Lower lobe of right lung (tissue), 2 donors: ENCODE data around the gene PCSK6. TPM values are rescaled to one million over a fixed set of nuclear protein-coding genes. Genes with fewer than 3 reads are reported as not detected.

Experiments used
- ATAC-seq, 2 donors: fragments of 200-7000 bp; cut with Tn5 transposase; one replicate each; pipeline ENCODE4 v1.9.1; 2020 to 2022; ENCODE audit warnings: mild to moderate bottlenecking in 2 of 2, moderate library complexity in 2 of 2
- DNase-seq: peaks from one replicate; pipeline ENCODE4 v3.0.0-alpha.2; 2020
- H3K27ac ChIP-seq: fragments of 200-600 bp; one replicate; pipeline ENCODE4 v1.8.0; 2022
- H3K27me3 ChIP-seq: fragments of 200-600 bp; one replicate; pipeline ENCODE4 v1.8.0; 2022; ENCODE audit warnings: low read depth
- H3K36me3 ChIP-seq: fragments of 200-600 bp; one replicate; pipeline ENCODE4 v1.8.0; 2022; ENCODE audit warnings: mild to moderate bottlenecking
- H3K4me1 ChIP-seq: fragments of 200-600 bp; one replicate; pipeline ENCODE4 v1.8.0; 2022
- H3K4me3 ChIP-seq: fragments of 200-600 bp; one replicate; pipeline ENCODE4 v1.8.0; 2022; ENCODE audit warnings: mild to moderate bottlenecking
- H3K9me3 ChIP-seq: fragments of 200-600 bp; one replicate; pipeline ENCODE4 v1.8.0; 2022
- intact Hi-C: fragments of 100-400 bp; cut with DNase I; formaldehyde crosslinking; loops from one replicate; pipeline ENCODE4 v1.11.0; 2022
- total RNA-seq: library from RNA; stranded (reverse); fragmentation: NEBNext Ultra II Directional; extraction: Animal tissue kit (Norgen Biotek cat#: 25700); gene quantifications from one replicate; pipeline ENCODE4 v1.2.1, GENCODE V29; 2021
- TF ChIP-seq, protein P1 (sequence below): fragments of 200-600 bp; IDR thresholded peaks from one replicate; pipeline ENCODE4 v1.8.0; 2022; ENCODE audit warnings: antibody characterized with exemption, mild to moderate bottlenecking
- donor health status: DM: no; HTN: yes; CAD: no; lungs with severe emphysema.

PCSK6 gene
- total RNA-seq, 1 donor from 2014 or later = 12.3 TPM

DNA sequence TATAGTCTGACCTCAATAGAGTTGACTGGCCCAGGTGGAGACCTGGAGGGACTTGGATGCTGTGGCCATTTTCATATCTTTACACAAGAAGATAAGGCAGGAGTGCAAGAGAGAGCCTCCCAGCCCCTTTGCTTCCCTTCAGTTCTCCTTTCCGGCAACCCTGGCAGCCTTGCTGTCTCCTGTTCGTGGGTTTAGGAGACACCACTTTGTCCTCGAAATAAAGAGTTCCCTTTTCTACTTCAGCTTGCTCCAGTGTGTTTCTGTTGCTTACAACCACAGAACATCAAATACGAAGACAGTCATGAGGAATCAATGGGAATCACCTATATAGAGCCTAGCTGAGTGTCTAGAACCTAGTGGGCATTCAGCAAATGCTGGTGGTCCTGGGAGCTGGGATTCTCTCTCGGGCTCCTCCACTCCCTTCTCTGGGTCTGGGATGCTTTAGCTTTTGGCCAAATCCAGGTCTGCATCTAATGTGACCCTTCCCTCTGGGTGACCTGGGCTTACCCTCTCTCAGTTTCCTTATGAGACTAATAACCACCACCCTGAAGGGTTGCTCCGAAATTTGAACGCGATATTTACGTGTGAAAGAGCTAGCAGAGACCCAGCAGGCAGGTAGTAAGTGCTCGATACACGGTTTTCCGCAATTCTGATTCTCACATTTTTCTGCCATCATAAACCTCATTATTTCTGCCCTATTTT lies 44.5 kb downstream of the PCSK6 start:
- no peaks in the 10 kb centered on the region for H3K9me3 ChIP-seq
- H3K27ac ChIP-seq = no peak overlapping the region
- TF ChIP-seq, protein P1, sequence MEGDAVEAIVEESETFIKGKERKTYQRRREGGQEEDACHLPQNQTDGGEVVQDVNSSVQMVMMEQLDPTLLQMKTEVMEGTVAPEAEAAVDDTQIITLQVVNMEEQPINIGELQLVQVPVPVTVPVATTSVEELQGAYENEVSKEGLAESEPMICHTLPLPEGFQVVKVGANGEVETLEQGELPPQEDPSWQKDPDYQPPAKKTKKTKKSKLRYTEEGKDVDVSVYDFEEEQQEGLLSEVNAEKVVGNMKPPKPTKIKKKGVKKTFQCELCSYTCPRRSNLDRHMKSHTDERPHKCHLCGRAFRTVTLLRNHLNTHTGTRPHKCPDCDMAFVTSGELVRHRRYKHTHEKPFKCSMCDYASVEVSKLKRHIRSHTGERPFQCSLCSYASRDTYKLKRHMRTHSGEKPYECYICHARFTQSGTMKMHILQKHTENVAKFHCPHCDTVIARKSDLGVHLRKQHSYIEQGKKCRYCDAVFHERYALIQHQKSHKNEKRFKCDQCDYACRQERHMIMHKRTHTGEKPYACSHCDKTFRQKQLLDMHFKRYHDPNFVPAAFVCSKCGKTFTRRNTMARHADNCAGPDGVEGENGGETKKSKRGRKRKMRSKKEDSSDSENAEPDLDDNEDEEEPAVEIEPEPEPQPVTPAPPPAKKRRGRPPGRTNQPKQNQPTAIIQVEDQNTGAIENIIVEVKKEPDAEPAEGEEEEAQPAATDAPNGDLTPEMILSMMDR = no peak
- H3K36me3 ChIP-seq = no peaks in the 10 kb centered on the region
- ATAC-seq (no peak), DNase-seq (no peak)
- H3K4me3 ChIP-seq = no peak overlapping the region
- H3K4me1 ChIP-seq = peaks cover 22% of the 10 kb centered on the region
- intact Hi-C loops = no loop called here
- no peaks in the 10 kb centered on the region for H3K27me3 ChIP-seq

DNA sequence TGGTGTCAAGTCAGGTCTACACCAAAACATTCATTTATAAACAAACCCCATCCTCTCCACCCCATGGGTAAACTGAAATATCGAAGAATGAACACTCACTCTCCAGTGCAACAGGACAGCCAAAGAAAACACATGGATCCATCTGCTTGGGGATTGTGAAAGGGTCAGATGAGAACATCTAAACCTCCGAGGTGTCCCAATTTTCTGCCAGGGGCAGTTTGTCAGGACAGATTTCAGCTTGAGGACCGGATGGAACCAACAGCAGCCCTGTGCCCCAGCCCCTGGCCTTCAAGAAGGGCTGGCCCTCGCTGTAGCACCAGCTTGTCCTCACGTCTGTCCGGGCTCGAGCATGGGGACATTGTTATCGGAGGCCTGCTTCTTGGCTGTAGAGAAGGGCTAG lies 45.5 kb downstream of the PCSK6 start:
- Histone ChIP-seq H3K4me3 (no peak overlapping the region), H3K4me1 (peaks cover 27% of the 10 kb centered on the region), H3K9me3 (no peaks in the 10 kb centered on the region), H3K27ac (no peak overlapping the region), H3K36me3 (no peaks in the 10 kb centered on the region), H3K27me3 (no peaks in the 10 kb centered on the region)
- ATAC-seq (no peak), DNase-seq (no peak)
- intact Hi-C loops = no loop called here
- TF ChIP-seq, protein P1 = no peak

DNA sequence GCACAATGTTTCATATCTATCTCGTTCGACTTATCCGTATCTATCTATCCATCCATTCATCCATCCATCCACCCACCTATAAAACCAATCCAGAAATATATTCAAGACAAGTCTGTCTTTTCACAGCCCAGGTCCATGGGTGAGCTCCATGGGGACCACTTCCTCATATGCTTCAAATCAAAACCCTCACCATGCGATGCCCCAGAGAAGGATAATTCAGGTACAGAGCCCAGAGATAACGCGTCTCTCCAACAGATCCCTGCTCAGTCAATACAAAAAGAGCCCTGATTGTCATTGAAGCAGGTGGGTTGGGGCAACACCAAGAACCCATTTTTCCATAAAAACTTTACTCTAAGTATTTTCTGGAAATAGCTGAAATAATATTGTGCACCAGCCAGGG lies 47.2 kb downstream of the PCSK6 start:
- no peak for ATAC-seq
- no peak for DNase-seq
- intact Hi-C loops = no loop called here
- H3K36me3 ChIP-seq = no peaks in the 10 kb centered on the region
- no peaks in the 10 kb centered on the region for H3K9me3 ChIP-seq
- no peak overlapping the region for H3K27ac ChIP-seq
- H3K27me3 ChIP-seq = no peaks in the 10 kb centered on the region
- peaks cover 30% of the 10 kb centered on the region for H3K4me1 ChIP-seq
- H3K4me3 ChIP-seq = no peak overlapping the region
- TF ChIP-seq, protein P1 = no peak

DNA sequence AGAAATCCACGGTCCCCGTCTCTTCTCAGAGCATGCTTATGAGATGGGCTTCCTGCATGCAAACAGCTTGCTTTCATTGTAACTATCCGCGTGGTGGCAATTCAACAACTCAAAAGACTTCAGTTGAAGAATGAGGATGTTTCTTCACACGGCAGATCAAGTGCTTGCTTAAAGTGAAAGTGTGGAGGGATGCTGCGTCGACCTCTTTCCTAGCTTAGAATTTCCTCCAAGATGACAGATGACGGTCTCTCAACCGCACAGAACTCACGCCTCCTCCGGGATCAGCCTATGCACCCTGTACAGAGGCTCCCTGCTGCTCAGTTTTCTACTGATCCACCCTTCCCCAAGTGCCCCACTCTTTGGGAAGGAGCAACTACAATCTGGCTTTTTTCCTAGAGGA lies 47.8 kb downstream of the PCSK6 start:
- H3K27ac ChIP-seq = no peak overlapping the region
- TF ChIP-seq, protein P1 = no peak
- peaks cover 25% of the 10 kb centered on the region for H3K4me1 ChIP-seq
- intact Hi-C loops = no loop called here
- no peaks in the 10 kb centered on the region for H3K27me3 ChIP-seq
- no peak for DNase-seq
- ATAC-seq = no peak
- H3K4me3 ChIP-seq = no peak overlapping the region
- no peaks in the 10 kb centered on the region for H3K9me3 ChIP-seq
- no peaks in the 10 kb centered on the region for H3K36me3 ChIP-seq

DNA sequence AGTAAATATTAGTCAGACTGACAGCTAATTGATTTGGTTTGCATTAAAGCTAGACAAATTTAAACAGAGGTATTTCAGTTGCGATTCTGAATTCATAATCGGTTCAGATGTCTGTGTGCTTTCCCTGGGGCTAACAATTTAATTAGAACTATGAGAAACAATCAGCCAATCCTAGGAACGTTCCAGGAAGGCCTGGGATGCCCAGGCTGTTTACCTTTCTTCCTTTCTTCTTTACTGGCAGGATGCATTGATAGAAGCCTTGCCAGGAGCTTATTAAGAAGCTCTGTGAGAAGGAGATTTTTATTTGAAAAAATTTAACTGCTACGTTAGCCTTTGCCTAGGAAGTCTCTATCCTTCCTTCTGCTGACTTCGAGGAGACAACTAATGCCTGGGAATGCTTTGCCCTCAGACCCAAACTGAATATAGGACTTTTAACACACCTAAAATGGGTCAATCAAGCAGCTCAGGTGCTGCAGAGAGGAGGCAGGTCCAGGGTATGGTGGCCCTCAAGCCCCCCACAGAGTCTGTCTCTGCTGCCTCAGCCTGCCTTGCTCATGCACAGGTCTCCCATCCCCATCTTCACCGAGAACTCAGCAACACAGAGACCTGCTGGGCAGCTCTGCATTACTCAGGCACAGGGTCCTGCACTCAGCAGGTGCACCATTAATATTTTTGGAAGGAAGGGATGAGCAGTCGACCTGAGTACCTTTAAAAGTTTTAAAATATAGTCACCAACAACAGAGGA lies 48.5 kb downstream of the PCSK6 start:
- no peaks in the 10 kb centered on the region for H3K9me3 ChIP-seq
- H3K4me1 ChIP-seq = peaks cover 18% of the 10 kb centered on the region
- no peak overlapping the region for H3K27ac ChIP-seq
- TF ChIP-seq, protein P1 = no peak
- DNase-seq (no peak), ATAC-seq (no peak)
- intact Hi-C loops = no loop called here
- no peak overlapping the region for H3K4me3 ChIP-seq
- no peaks in the 10 kb centered on the region for H3K27me3 ChIP-seq
- H3K36me3 ChIP-seq = no peaks in the 10 kb centered on the region
